Embryonic facial prominence (tissue), 1 donor: ENCODE data around the gene PRPF18.
A peak's percentile ranks its signal among the peaks of the same experiment; 100 is the strongest.

Experiments used
- DNase-seq: peaks from one replicate; pipeline ENCODE4 v3.0.0-alpha.2; 2016; ENCODE audit errors: extremely low spot score

The PRPF18 gene

GRCh38 chr10:13604357-13605040 is 17.7 kb downstream of the PRPF18 start:
- no peak for DNase-seq

GRCh38 chr10:13608246-13608853 is 21.6 kb downstream of the PRPF18 start:
- no peak for DNase-seq

GRCh38 chr10:13612654-13613373 is 26.0 kb downstream of the PRPF18 start:
- no peak for DNase-seq

- peak; percentile 34 for DNase-seq
These were observed 26.8 kb downstream of the PRPF18 start for GRCh38 chr10:13613519-13613918.

- DNase-seq, result no peak
These were observed 28.0 kb downstream of the PRPF18 start for GRCh38 chr10:13614530-13615332.

- DNase-seq, result no peak
These were observed 29.0 kb downstream of the PRPF18 start for GRCh38 chr10:13615650-13616300.

GRCh38 chr10:13617116-13617515 is 30.4 kb downstream of the PRPF18 start:
- DNase-seq, result no peak

GRCh38 chr10:13621931-13622330 is 35.2 kb downstream of the PRPF18 start:
- no peak for DNase-seq

GRCh38 chr10:13624630-13625029 is 37.9 kb downstream of the PRPF18 start:
- no peak for DNase-seq

GRCh38 chr10:13627459-13628310 is 40.9 kb downstream of the PRPF18 start:
- no peak for DNase-seq

GRCh38 chr10:13628661-13629060 is 41.9 kb downstream of the PRPF18 start:
- no peak for DNase-seq

GRCh38 chr10:13629116-13629515 is 42.4 kb downstream of the PRPF18 start:
- DNase-seq, result no peak

GRCh38 chr10:13630231-13630630 is 43.5 kb downstream of the PRPF18 start:
- no peak for DNase-seq

- no peak for DNase-seq
These were observed 44.8 kb downstream of the PRPF18 start for GRCh38 chr10:13631594-13631993.

- no peak for DNase-seq
These were observed 45.7 kb downstream of the PRPF18 start for GRCh38 chr10:13632440-13632839.

- DNase-seq, result no peak
These were observed 46.2 kb downstream of the PRPF18 start for GRCh38 chr10:13632884-13633440.

- peak; percentile 70 for DNase-seq
These were observed 46.9 kb downstream of the PRPF18 start for GRCh38 chr10:13633689-13634088.

- no peak for DNase-seq
These were observed 47.4 kb downstream of the PRPF18 start for GRCh38 chr10:13634207-13634606.

- no peak for DNase-seq
These were observed 50.0 kb downstream of the PRPF18 start for GRCh38 chr10:13636776-13637175.

GRCh38 chr10:13637303-13637856 is 50.6 kb downstream of the PRPF18 start:
- DNase-seq, result no peak
